ENCODE results near the gene CKB. TPM values are rescaled to one million over a fixed set of nuclear protein-coding genes. Genes with fewer than 3 reads are reported as not detected.
A peak's percentile ranks its signal among the peaks of the same experiment; 100 is the strongest.

Gene CKB
- 14.8 and 25.2 TPM in 2 replicates for total RNA-seq (2014; rRNA removed; shearing (Covaris generic); ENCODE audit: low replicate concordance)

DNA sequence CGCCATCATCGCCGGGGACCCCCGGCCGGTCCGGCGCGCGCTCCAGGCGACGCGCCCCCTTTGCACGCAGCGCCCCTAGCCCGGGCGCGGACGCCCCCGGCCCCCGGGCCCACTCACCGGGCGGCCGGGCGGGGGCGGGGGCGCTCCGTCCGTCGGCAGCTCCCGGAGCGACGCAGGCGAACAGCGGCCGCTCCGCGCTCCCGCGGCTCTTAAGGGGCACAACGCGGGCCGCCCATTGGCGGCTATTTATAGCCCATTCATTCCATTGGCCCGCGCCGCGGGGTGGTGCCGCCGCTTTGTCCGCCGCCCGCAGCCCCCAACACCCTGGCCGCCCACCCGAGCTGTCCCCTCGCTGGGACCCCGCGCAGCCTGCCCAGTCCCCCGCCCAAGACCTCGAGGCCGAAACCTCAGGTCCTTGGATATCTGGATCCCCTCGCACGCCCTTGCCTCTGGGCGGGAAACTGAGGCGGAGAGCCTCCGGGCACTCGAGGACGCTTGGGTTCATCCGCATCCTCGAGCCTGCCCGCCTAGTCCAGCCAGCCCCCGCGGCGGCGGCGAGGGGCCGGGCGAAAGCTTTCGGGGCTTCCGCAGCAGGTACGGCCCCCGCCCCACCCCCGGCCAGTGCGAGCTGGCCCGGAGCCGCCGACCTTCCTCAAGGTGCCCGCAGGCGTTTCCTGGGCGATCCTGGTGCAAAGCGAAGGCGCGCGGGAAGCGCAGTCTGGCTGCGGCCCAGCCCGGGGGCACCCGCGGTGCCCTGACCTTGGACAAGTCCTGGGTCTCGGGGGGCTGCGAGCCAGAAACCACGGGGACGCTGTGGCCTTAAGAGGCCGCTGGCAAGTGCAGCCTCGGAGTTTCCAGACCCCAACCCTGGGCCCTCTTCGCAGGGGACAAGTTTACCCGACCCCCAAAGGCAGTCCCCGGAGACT is at the start of gene CKB:
Gene CKB, minus strand, starts transcription at position 182 of the 926 bp plus-strand sequence. CDS start 337 bp downstream, outside the sequence.
- DNase-seq (ENCODE audit: low read depth): no peak
- in situ Hi-C loops (cut with HindIII; ENCODE audit: low pct_unique_long_range_greater_than_20kb, low sequenced_read_pairs): no loop called here

DNA sequence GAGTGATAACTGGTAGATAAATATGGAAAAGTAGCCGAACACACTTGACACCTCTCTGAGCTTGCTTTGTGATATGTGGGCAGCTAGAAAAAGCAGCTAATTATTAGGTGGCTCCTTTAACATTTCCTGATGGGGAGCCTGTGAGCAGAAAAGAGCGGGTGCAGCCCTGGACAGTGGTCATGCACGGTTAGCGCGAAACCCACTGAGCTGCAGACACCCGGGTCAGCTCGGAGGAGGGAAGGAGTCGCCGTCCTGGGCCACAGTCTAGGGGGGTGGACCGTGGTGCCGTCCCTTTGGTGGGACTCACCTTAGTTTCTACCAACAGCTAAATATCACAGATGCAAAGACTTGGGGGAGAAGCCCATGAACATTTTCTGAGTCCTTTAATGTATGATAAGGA is 46.8 kb upstream of the CKB start:
- in situ Hi-C loops (cut with HindIII; ENCODE audit: low pct_unique_long_range_greater_than_20kb, low sequenced_read_pairs): no loop called here
- peak; percentile 16 for DNase-seq (ENCODE audit: low read depth)

DNA sequence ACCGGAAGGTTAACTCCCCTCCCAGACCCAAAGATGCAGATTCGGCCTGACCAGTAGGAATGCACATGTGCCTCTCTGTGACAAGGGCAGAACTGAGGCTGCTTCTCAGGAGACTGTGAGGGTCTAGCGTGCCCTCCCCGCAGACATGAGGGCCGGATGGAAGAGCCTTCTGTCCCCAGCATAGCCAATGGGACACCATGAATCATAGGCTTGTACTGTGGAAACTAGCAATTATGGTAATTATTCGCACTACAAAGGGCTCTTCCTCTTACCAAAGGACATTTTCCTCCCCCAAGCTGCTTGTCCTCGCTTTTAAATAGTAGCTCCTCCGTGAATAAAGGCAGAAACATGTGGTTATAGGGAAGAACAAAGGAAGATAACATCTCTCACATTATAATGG is 46.3 kb upstream of the CKB start:
- DNase-seq (ENCODE audit: low read depth): no peak

DNA sequence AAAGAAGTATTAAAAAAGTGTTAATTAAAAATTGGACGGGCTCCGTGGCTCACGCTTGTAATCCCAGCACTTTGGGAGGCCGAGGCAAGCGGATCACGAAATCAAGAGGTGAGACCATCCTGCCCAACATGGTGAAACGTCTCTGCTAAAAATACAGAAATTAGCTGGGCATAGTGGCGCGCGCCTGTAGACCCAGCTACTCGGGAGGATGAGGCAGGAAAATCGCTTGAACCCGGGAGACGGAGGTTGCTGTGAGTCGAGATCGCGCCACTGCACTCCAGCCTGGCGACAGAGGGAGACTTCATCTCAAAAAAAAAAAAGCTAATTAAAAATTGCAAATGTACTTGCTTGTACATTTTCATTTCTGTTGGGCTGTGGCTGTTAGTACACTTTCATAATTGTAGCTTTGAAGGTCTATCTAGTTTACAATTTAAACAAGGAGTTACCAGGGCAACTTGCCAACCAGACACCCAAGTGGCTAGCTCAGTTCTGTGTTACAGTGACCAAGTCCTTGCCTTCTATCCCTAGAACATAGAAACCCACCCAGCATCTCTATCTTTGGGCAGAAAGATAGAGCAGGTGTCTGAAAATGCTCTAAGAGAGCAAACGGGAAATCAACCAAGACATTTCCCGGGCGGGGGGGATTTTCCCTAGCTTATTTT is 41.3 kb upstream of the CKB start:
- in situ Hi-C loops (cut with HindIII; ENCODE audit: low pct_unique_long_range_greater_than_20kb, low sequenced_read_pairs): no loop called here
- no peak for DNase-seq (ENCODE audit: low read depth)

More for the DNA sequence above, 46.3 kb upstream of the CKB start:
- in situ Hi-C loops (cut with HindIII; ENCODE audit: low pct_unique_long_range_greater_than_20kb, low sequenced_read_pairs): no loop called here

DNA sequence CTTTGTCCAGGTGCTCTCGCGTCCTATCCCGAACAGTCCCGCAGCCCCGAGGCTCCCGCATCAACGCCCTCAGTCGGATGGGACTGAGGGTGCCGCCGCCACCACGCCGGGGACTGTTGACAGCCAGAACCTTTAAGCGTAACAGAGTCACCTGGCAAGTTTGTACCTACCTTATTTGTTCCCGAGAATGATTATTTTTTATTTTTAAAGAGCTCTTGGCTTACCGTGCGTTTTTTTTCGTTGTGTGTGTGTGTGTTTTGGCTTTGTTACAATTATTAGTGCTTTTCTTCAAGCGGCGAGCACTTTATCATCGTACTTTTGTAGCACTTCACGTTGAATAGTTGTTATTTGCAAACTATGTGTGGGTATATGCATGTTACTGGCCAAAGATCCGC is 40.6 kb upstream of the CKB start:
- in situ Hi-C loops (cut with HindIII; ENCODE audit: low pct_unique_long_range_greater_than_20kb, low sequenced_read_pairs): no loop called here

DNA sequence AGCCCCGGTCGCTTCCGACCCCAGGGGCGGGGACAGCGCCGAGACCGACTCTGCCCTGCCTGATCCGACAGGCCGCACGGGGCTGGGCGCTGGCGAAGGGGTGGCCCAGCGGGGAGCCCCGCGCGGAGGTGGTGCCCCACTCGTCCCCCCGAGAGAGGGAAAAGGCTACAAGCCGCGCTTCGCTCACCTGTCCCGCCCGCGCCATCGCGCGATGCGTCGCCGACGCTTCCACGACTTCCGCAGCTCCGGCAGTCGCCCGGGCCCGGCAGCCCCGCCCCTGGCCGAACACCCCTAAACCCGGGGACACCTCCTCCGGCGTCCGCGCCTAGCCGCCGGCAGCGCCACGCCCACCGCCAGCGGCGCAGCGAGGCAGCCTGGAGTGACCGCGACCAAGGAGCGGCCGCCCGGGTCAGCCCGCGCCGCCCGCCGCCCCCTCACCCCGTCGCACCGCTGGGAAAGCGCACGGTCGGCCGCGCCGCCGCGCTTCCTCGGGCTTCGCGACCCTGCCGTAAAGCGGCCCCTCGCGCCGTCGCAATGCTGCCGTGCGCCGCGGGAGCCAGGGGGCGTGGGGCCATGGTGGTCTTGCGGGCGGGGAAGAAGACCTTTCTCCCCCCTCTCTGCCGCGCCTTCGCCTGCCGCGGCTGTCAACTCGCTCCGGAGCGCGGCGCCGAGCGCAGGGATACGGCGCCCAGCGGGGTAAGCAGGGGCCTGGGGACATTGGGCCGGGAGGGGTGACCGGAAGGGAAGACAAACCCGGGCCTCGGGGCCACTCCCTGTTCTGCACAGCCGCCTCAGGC is 40.0 kb upstream of the CKB start, which contains the start of the genes BAG5 and COA8:
Gene BAG5, minus strand, starts transcription at position 229 of the 797 bp plus-strand sequence. CDS start 1,493 bp downstream, outside the sequence.
Gene COA8, plus strand, starts transcription at position 532 of the 797 bp plus-strand sequence. Its CDS starts 42 bp downstream, at position 574.
- peak; percentile 88 for DNase-seq (ENCODE audit: low read depth)
- in situ Hi-C loops (cut with HindIII; ENCODE audit: low pct_unique_long_range_greater_than_20kb, low sequenced_read_pairs): no loop called here

More for the DNA sequence above, 40.6 kb upstream of the CKB start:
- DNase-seq (ENCODE audit: low read depth): no peak

DNA sequence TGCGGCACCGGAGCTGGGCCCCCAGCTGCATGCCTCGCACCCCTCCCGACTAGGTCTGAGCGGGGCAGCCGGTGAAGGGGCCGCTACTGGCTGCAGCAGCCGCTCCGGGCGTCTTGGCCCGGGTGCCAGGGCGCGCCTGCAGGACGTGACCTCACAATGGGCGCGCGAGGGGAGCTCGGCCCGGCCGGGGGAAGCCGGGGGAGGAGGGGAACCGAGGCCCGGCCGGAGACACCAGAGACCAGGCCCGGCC is 39.5 kb upstream of the CKB start:
- in situ Hi-C loops (cut with HindIII; ENCODE audit: low pct_unique_long_range_greater_than_20kb, low sequenced_read_pairs): no loop called here
- DNase-seq (ENCODE audit: low read depth): no peak

DNA sequence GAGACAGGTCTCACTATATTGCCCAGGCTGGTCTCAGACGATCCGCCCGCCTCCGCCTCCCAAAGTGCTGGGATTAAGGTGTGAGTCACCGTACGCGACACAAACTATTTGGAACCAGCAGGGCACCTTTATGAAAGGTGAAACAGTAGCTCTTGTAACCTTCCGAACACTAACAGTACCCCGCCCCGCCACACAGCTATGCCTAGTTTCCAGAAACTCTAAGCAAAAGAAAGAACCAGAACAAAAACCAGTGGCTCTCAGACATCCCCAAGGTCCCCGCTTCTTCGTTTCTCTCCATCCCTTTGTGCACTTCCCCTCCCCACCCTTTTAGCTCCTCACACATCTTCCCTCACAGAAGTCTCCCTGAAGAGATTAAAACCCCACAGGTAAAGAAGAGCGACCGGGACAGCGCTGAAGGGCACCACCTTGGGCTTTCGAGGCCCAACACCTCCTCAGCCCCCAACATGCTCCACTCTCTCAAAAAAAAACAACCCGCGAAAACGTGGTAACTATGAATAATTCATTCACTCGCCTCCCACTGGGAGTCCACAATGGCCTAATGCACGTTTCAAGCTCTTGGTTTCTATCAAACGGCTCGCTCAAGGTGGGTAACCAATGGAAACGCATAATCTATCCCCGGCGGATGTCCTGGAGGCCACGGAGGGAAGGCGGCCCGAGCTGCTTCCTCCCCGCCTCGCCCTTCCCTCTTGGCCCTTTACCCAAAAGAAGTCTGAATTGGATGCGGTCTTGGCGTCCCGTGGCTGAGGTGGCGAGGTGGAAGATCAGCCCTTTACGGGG is 39.0 kb upstream of the CKB start:
- no peak for DNase-seq (ENCODE audit: low read depth)
- in situ Hi-C loops (cut with HindIII; ENCODE audit: low pct_unique_long_range_greater_than_20kb, low sequenced_read_pairs): no loop called here

DNA sequence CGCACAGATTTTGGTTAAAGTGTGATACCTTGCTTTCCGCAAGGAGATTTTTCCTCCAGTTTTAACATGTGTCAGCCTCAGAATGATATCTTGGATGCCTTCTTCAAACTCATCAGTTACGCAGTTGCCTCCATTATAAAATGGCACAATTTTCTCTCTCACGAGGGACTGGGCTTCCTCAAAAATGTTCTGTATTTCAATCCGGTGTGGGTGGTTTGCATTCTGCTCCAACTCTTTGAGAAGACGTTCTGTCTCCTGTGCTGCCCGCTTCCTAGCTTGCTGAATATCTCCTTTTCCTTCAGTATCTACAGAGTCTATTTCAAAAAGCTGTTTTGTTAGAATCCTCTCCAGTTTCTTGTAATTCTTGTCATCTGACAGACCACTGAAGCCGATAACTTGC is 38.1 kb upstream of the CKB start:
- no peak for DNase-seq (ENCODE audit: low read depth)
- in situ Hi-C loops (cut with HindIII; ENCODE audit: low pct_unique_long_range_greater_than_20kb, low sequenced_read_pairs): no loop called here

DNA sequence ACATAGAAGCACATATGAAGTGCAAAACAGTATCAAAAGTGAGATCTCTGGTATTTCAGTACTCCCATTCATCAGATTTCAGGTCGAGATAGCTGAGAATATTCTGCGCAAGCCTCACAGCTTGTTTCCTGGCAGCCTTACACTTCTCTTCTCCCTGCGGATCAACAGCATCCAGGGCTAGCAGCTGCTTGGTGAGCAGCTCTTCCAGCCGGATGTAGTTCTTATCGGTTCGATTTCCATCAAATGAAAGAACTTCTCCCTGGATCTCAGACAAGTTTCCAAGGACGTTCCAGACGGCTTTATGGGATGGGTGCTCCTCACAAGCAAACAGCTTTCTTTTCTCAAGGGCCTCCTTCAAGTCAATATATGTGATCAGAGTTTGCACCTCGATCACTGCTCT is 37.1 kb upstream of the CKB start:
- in situ Hi-C loops (cut with HindIII; ENCODE audit: low pct_unique_long_range_greater_than_20kb, low sequenced_read_pairs): no loop called here
- no peak for DNase-seq (ENCODE audit: low read depth)

DNA sequence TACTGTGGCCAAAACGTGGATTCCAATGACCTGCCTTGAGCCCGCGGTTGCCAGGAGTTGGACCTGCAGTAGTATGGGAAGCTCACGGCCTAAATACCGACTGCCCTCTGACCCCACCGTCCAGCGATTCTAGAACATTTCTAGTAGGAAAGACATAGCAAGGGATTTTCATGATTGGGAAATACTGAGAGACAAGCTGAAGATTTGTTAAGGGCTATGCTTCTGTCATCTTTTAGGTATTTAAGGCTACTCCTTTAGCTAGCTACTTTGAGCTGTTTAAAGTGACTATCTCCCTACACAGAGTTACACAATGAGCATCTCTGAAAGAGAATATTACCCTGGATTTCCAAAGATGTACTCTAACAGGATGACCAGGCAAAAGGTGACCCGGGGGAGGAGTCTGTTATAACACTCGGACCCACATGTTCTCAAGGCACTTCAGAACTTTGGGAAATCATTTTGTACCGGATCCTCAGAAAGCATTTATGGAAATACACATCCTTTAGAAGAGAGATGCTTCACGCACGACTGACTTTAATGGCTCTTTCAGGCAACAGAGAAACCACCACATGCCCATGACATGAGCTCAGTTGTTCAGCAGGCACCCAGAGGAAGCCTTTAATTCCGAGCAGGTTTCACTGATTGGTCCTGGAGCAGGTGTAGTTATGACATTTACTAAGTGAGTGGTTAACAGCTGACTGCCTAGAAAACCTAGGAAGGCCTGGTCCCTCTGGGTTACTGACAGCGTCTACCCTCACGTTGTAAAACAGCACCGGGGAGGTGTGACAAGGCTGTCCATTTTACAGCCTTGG is 35.6 kb upstream of the CKB start:
- in situ Hi-C loops (cut with HindIII; ENCODE audit: low pct_unique_long_range_greater_than_20kb, low sequenced_read_pairs): no loop called here
- DNase-seq (ENCODE audit: low read depth): peak; percentile 90

DNA sequence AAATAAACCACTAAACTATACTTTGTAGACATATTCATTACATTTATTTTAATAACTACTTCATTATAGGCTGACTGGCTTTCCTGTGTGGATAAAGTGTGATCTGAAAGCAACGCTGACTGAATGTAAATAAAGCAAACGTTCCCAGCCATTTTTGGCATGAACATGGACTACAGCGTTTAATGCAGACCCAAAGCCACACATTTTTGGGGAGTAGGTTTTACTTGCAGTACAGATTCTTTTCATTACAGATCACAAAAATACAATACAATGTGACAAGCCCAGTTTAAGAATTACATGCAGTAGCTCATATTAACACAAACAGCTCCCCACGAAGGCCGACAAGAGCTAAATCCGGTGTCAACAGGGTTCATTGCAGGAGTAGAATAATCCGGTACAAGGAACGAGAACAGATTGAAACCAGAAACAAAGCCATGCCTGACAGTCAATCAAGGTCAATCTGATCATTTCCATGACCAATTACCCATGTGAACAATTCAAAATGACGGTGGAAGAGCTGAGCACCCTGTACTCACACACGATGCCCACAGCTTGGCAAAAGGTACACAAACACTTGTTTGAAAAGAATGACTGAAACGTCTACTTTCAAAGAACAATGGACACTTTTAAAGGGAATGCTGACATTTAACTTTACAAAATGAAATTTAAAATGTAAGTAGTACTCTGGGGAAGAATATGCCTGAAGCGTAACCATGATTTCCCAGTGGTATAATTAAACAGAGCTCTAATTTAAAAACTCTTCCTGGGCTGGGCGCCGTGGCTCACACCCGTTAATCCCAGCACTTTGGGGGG is 34.5 kb upstream of the CKB start:
- no peak for DNase-seq (ENCODE audit: low read depth)
- in situ Hi-C loops (cut with HindIII; ENCODE audit: low pct_unique_long_range_greater_than_20kb, low sequenced_read_pairs): no loop called here

DNA sequence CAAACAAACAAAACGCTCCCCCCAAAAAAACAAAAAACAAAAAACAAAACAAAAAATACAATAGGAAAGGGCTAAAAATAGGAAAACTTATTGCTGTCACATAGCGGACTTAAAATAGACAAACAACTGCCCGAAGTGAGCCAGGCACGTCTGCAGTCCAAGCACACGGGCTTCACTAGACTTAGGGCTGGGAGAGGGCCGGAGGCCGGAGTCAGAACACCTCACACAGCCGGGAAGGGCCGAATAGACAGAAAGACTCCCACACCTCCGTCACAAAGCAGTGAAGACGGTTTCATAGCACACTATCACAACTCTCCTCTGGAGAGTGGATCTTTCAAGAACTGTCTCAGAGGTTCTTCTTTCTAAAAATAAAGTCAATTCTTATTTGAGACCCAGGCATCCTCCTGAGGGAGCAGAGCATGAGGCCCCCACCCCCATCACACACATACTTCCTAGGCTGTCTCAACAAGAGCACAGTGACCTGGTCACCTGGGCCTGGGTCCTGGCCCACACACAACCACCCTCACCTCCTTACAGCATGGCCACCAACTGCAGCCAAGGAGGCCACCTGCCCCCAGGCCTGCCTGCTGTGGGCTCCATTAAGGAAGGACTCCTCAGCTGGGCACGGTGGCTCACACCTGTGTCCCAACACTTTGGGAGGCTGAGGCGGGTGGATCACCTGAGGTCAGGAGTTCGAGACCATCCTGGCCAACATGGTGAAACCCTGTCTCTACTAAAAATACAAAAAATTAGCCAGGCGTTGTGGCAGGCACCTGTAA is 33.1 kb upstream of the CKB start:
- in situ Hi-C loops (cut with HindIII; ENCODE audit: low pct_unique_long_range_greater_than_20kb, low sequenced_read_pairs): no loop called here
- DNase-seq (ENCODE audit: low read depth): no peak

DNA sequence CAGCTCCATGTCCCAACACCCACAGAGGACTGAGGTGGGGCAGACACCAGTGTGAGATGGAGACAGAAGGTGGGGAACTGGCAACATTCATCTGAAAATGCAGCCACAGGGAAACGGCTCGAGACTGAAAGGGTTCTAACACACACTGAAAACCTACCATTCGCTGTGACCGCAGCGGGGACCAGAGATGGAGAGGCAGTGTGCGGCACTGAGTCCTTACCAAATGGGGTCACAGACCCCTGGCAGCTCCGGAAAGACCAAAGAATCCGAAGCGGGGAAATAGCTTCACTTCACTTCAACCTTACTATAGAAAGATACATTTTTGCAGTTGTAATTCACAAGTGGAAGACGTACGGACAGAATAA is 30.2 kb upstream of the CKB start:
- no peak for DNase-seq (ENCODE audit: low read depth)
- in situ Hi-C loops (cut with HindIII; ENCODE audit: low pct_unique_long_range_greater_than_20kb, low sequenced_read_pairs): no loop called here

DNA sequence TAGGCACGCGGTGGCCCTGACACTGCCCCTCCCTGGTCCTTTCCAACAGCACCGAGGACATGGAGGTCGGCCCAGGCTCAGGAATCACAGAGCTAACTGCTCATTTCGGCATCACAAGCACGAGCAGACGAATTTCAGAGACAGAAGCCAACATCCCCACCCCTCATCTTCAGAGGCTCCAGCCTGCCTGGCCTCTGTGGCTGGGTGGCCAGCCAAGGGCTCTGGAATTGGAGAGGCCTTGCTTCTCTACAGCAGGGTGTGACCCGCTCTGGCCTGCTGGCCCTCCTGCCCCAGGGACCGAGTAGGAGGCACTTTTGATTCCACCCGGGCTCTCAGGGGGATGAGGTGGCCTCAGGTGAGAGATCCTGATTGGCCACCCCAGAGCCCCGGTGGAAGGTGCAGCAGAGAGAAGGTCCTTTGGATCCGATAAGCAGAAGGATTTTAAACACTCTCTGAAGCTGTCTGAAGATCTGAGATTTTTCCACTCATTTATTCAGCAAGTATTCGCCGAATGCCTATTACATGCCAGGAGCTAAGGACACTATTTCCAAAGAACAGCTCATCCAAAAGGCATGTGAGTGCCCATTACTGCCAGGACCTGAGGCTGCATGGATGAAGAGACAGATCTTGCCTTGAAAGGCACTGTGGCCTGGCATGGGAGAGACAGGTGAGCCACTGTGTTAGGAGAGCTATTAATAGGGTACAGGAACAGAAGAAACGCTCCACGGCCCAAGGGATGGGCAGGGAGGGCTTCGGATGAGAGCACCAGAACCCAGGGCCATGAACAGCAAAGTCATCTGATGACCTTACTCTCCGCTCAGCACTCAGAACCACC is 29.6 kb upstream of the CKB start:
- DNase-seq (ENCODE audit: low read depth): peak; percentile 79
- in situ Hi-C loops (cut with HindIII; ENCODE audit: low pct_unique_long_range_greater_than_20kb, low sequenced_read_pairs): no loop called here

All from Caki2 (cell line).